ENCODE results near the gene TLE4. TPM values are rescaled to one million over a fixed set of nuclear protein-coding genes. Genes with fewer than 3 reads are reported as not detected.

The TLE4 gene
- total RNA-seq, 2 experiments from 2014 or later, result 125 to 136 TPM

DNA sequence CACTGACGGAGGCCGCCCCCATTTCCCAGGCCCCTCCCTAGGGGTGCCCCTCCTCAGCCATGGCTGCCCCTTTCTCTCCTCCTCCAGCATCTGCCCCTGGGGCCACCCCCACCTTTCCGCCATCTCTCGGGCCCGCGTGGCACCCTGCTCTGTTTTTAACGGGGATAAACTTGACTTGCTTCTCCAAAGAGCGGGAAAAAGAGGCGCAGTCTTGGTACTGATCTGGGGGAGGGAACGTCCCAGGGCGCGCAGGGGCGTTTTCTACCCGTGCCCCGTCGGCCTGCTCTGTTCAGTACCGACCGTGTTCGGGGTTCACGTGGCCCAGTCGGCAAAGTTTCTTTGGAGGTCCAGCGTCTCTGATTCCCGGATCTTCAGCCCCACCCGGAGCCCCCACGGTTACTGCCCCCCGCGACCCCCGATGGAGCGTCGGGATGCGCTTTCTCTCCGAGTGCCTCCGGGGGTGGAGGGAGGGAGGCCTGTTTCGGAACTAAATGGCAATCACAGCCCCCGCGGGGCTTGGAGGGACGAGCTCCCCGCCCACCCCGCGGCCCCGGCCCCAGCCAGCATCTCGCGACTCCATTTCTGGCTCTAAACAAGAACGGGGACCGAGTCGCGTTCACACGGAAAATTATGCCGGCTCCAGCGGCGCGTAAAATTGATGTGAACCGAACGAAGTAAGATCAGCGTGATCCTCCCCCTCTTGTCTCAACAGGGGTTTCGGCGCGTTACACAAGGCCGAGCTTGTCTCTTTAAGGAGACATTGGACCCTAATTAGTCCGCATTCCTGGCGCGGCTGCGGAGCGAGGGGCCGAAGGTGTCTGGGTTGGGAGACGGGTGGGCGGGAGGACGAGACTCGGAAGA lies 1.1 kb upstream of the TLE4 start:
- Histone ChIP-seq H3K4me1 (ENCODE audit: insufficient read depth, low read length) (peaks cover 17% of the 10 kb centered on the region), H3K36me3 (ENCODE audit: insufficient read depth, low read length) (no peaks in the 10 kb centered on the region), H3K27me3 (ENCODE audit: control insufficient read depth in 1 of 2, insufficient read depth in 2 of 2, low read length in 2 of 2) (peaks cover 0 to 9% of the 10 kb centered on the region in 2 experiments), H3K27ac (ENCODE audit: low read depth in 1 of 2, low read length in 2 of 2) (peak overlapping the region in 1 of 2 donors; percentile 59), H3K4me3 (ENCODE audit: low read length) (peak overlapping the region; percentile 86), H3K9me3 (ENCODE audit: control insufficient read depth in 1 of 2, insufficient read depth in 1 of 2, low read length in 2 of 2) (peaks cover 0 to 4% of the 10 kb centered on the region in 2 experiments)
- Mint-ChIP-seq H3K36me3 (ENCODE audit: low read depth) (peaks cover 11% of the 10 kb centered on the region), H3K27me3 (peaks cover 11% of the 10 kb centered on the region), H3K9me3 (no peaks in the 10 kb centered on the region), H3K4me3 (peak overlapping the region; percentile 87), H3K4me1 (ENCODE audit: low read depth) (peaks cover 25% of the 10 kb centered on the region), H3K27ac (peak overlapping the region; percentile 65)
- DNase-seq, result peak in 12 of 14 experiments; percentile 7 to 62 (median 26)
- ATAC-seq (ENCODE audit: poor library complexity), result no peak
- POLR2A ChIA-PET, result interaction anchor here (0.8 to 2.2 kb wide), 29 partner anchors 7 to 313 kb away, joined by 3 to 132 read pairs (median 6); no protein-coding TSS in a partner anchor
- intact Hi-C loops (cut with DNase I, micrococcal nuclease), result loop anchor here (1.0 to 10.0 kb wide), 7 partner anchors 12 to 166 kb away; no protein-coding TSS in a partner anchor
- CTCF ChIA-PET, result interaction anchor here (1.8 kb wide), 1 partner anchor 13 kb away, joined by 12 read pairs; no protein-coding TSS in a partner anchor
- TF ChIP-seq, protein P1, sequence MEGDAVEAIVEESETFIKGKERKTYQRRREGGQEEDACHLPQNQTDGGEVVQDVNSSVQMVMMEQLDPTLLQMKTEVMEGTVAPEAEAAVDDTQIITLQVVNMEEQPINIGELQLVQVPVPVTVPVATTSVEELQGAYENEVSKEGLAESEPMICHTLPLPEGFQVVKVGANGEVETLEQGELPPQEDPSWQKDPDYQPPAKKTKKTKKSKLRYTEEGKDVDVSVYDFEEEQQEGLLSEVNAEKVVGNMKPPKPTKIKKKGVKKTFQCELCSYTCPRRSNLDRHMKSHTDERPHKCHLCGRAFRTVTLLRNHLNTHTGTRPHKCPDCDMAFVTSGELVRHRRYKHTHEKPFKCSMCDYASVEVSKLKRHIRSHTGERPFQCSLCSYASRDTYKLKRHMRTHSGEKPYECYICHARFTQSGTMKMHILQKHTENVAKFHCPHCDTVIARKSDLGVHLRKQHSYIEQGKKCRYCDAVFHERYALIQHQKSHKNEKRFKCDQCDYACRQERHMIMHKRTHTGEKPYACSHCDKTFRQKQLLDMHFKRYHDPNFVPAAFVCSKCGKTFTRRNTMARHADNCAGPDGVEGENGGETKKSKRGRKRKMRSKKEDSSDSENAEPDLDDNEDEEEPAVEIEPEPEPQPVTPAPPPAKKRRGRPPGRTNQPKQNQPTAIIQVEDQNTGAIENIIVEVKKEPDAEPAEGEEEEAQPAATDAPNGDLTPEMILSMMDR (IDR thresholded peaks at IDR 0.05), result no peak

DNA sequence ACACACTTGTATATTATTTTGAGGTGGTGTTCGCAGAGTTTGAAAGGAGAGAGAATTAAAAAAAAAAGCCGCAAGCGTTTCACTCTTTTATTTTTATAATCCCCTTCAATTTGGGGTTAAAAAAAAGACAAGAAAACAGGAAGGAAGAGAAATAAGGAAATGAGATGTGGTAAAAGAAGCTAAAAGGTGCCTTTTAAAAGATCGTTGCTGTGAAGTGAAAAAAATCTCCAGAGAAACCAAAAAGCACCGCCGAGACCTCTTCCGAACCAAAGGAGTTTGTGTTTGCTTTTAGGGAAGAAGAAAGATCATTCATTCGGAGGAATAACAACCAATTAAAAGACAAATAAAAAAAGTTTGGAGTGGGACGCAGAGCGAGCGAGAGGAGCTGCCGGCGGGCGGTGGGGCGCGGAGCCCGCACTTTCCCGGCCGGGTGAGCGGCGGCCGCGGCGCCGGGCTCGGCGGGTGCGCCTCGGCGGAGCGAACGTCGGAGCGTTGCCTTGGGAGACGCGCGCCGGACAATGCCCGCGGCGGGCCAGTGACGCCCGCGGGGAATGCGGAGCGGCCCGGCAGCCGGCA lies 355 bp downstream of the TLE4 start:
- no peak for ATAC-seq (ENCODE audit: poor library complexity)
- CTCF ChIA-PET, result interaction anchor here (1.8 kb wide), 1 partner anchor 12 kb away, joined by 12 read pairs; no protein-coding TSS in a partner anchor
- Mint-ChIP-seq H3K27ac (no peak overlapping the region), H3K4me1 (ENCODE audit: low read depth) (peaks cover 40% of the 10 kb centered on the region), H3K9me3 (no peaks in the 10 kb centered on the region), H3K36me3 (ENCODE audit: low read depth) (peaks cover 18% of the 10 kb centered on the region), H3K27me3 (peaks cover 4% of the 10 kb centered on the region), H3K4me3 (no peak overlapping the region)
- POLR2A ChIA-PET, result interaction anchor here (0.6 to 2.2 kb wide), 52 partner anchors 8 to 1541 kb away, joined by 3 to 132 read pairs (median 4); partner anchors contain the start of genes CEP78 and GNAQ
- intact Hi-C loops (cut with DNase I, micrococcal nuclease), result loop anchor here (5.0 to 10.0 kb wide), 5 partner anchors 35 to 167 kb away; no protein-coding TSS in a partner anchor
- Histone ChIP-seq H3K9me3 (ENCODE audit: control insufficient read depth in 1 of 2, insufficient read depth in 1 of 2, low read length in 2 of 2) (peaks cover 0 to 4% of the 10 kb centered on the region in 2 experiments), H3K27ac (ENCODE audit: low read depth in 1 of 2, low read length in 2 of 2) (peak overlapping the region; percentile 72 to 85), H3K4me1 (ENCODE audit: insufficient read depth, low read length) (peaks cover 17% of the 10 kb centered on the region), H3K27me3 (ENCODE audit: control insufficient read depth in 1 of 2, insufficient read depth in 2 of 2, low read length in 2 of 2) (peaks cover 0 to 9% of the 10 kb centered on the region in 2 experiments), H3K36me3 (ENCODE audit: insufficient read depth, low read length) (no peaks in the 10 kb centered on the region), H3K4me3 (ENCODE audit: low read length) (peak overlapping the region; percentile 91)
- TF ChIP-seq, protein P1 (IDR thresholded peaks at IDR 0.05), result no peak
- DNase-seq, result peak in 6 of 14 experiments; percentile 6 to 75 (median 22)

Measured in CD4-positive, alpha-beta T cell (primary cell).